ENCODE results near the gene DELE1. TPM values are rescaled to one million over a fixed set of nuclear protein-coding genes. Genes with fewer than 3 reads are reported as not detected.
A peak's percentile ranks its signal among the peaks of the same experiment; 100 is the strongest.

DELE1 gene
- total RNA-seq, 1 experiment from 2014 or later, result 81.5 TPM

DNA sequence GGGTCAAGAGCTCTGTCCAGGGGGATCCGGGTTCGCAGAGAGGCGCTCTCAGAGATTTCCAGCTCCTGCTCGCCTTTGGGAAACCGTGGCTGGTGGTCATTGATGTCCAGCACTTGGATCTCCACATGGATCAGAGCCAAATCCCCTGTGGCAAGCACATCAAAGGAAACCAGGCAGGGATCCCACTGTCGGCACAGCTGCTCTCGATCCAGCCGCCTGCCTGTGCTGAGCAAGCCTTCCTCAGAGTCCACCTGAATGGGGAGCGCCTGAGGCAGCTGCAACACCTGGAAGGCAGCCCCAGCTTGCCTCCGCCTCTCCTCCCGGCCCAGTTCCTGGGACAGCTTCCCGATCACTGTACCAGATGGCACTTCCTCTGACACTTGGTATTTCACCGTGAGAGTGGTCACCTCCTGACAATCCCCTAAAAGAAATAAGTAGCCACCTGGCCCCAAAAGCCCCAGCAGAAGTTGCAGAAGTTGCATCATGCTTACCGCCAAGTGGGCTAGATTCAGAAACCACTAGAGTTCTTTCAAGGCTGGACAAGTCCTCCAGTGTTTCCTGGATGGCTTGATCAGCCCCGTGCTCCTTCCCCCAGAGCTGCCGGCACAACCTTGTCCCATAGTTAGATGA is 33.8 kb downstream of the DELE1 start:
- ChIA-PET POLR2A (interaction anchor here (0.8 to 1.3 kb wide), 3 partner anchors 13 to 79 kb away, joined by 3 to 4 read pairs (median 3); partner anchors contain the start of genes DELE1 and PCDH1), CTCF (interaction anchor here (0.5 to 7.4 kb wide), 18 partner anchors 10 to 700 kb away, joined by 3 to 136 read pairs (median 4); partner anchors contain the start of genes DELE1, FCHSD1, PCDH1 and RNF14)
- Mint-ChIP-seq H3K27me3 (ENCODE audit: low read depth) (no peaks in the 10 kb centered on the region), H3K27ac (no peak overlapping the region), H3K4me1 (peaks cover 38% of the 10 kb centered on the region), H3K9me3 (no peaks in the 10 kb centered on the region), H3K36me3 (no peaks in the 10 kb centered on the region), H3K4me3 (no peak overlapping the region)
- TF ChIP-seq TCF7 (CRISPR knock-in tag; IDR thresholded peaks at IDR 0.05; ENCODE audit: low read depth), result no peak
- no peak for TF ChIP-seq EMX1 (CRISPR knock-in tag; IDR thresholded peaks at IDR 0.05)
- TF ChIP-seq ZNF263 (CRISPR knock-in tag; IDR thresholded peaks at IDR 0.05; ENCODE audit: low read depth), result no peak
- TF ChIP-seq, protein P1, sequence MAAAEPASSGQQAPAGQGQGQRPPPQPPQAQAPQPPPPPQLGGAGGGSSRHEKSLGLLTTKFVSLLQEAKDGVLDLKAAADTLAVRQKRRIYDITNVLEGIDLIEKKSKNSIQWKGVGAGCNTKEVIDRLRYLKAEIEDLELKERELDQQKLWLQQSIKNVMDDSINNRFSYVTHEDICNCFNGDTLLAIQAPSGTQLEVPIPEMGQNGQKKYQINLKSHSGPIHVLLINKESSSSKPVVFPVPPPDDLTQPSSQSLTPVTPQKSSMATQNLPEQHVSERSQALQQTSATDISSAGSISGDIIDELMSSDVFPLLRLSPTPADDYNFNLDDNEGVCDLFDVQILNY (CRISPR knock-in tag; IDR thresholded peaks at IDR 0.05), result no peak
- TF ChIP-seq ATF1 (CRISPR knock-in tag; IDR thresholded peaks at IDR 0.05), result no peak
- TF ChIP-seq, protein P2, sequence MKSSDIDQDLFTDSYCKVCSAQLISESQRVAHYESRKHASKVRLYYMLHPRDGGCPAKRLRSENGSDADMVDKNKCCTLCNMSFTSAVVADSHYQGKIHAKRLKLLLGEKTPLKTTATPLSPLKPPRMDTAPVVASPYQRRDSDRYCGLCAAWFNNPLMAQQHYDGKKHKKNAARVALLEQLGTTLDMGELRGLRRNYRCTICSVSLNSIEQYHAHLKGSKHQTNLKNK (CRISPR knock-in tag; IDR thresholded peaks at IDR 0.05), result no peak
- DNase-seq (ENCODE audit: low spot score) (no peak), ATAC-seq (no peak)

DNA sequence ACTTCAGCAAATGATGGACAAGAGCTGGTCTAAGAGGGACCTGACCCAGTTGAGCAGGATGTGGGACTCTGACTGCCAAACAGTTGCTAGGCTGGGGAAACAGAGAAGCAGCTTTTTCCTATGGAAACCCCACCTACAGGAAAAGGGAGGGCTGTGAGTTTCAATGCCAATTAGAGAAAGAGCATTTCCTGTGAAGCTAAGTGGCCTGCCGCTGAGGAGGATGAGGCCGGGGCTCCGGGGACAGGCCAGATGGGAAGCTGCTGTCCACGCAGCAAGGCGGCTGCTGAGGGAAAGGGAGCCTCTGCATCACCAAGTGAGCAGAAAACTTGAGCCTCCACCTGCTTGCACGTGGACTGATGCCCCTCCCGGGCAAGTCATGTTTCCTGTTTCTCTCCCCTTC is 34.4 kb downstream of the DELE1 start, which contains the start of gene PCDH12:
PCDH12 (minus strand) TSS at position 90 of the 400 bp plus-strand sequence. CDS start 351 bp downstream, outside the sequence.
- H3K4me3 Mint-ChIP-seq, result no peak within 1 kb of the TSS
- DNase-seq (ENCODE audit: low spot score) (peak; percentile 31), ATAC-seq (peak; percentile 11)
- ChIA-PET CTCF (interaction anchor here (0.5 to 7.4 kb wide), 17 partner anchors 11 to 699 kb away, joined by 3 to 136 read pairs (median 5); partner anchors contain the start of genes DELE1, FCHSD1, PCDH1 and RNF14), POLR2A (interaction anchor here (0.8 to 1.1 kb wide), 2 partner anchors 34 to 80 kb away, joined by 3 read pairs; partner anchors contain the start of genes DELE1 and PCDH1)
- no peaks in the 10 kb centered on the region for H3K27me3 Mint-ChIP-seq (ENCODE audit: low read depth)
- H3K9me3 Mint-ChIP-seq, result no peaks in the 10 kb centered on the region
- no peaks in the 10 kb centered on the region for H3K36me3 Mint-ChIP-seq
- no peak within 1 kb of the TSS for H3K27ac Mint-ChIP-seq
- peaks cover 38% of the 10 kb centered on the region for H3K4me1 Mint-ChIP-seq
- TF ChIP-seq ATF1 (CRISPR knock-in tag; IDR thresholded peaks at IDR 0.05) (no peak), NR1H2 (CRISPR knock-in tag; IDR thresholded peaks at IDR 0.05) (no peak), CBFB (CRISPR knock-in tag; IDR thresholded peaks at IDR 0.05; ENCODE audit: low read depth) (no peak), NFYB (CRISPR knock-in tag; conservative IDR thresholded peaks at IDR 0.05; ENCODE audit: low read depth) (no peak), ZNF263 (CRISPR knock-in tag; IDR thresholded peaks at IDR 0.05; ENCODE audit: low read depth) (no peak), IRF2 (CRISPR knock-in tag; IDR thresholded peaks at IDR 0.05; ENCODE audit: borderline replicate concordance, low read depth) (no peak), GTF2I (CRISPR knock-in tag; conservative IDR thresholded peaks at IDR 0.05) (no peak), ZBTB43 (CRISPR knock-in tag; IDR thresholded peaks at IDR 0.05) (no peak), PREB (CRISPR knock-in tag; IDR thresholded peaks at IDR 0.05; ENCODE audit: borderline replicate concordance) (no peak), SMAD3 (CRISPR knock-in tag; IDR thresholded peaks at IDR 0.05; ENCODE audit: borderline replicate concordance) (no peak), AR (CRISPR knock-in tag; IDR thresholded peaks at IDR 0.05) (no peak), RORB (CRISPR knock-in tag; IDR thresholded peaks at IDR 0.05) (no peak)
- TF ChIP-seq, protein P3, sequence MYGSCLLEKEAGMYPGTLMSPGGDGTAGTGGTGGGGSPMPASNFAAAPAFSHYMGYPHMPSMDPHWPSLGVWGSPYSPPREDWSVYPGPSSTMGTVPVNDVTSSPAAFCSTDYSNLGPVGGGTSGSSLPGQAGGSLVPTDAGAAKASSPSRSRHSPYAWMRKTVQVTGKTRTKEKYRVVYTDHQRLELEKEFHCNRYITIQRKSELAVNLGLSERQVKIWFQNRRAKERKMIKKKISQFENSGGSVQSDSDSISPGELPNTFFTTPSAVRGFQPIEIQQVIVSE (CRISPR knock-in tag; IDR thresholded peaks at IDR 0.05; ENCODE audit: borderline replicate concordance), result no peak
- TF ChIP-seq, protein P4, sequence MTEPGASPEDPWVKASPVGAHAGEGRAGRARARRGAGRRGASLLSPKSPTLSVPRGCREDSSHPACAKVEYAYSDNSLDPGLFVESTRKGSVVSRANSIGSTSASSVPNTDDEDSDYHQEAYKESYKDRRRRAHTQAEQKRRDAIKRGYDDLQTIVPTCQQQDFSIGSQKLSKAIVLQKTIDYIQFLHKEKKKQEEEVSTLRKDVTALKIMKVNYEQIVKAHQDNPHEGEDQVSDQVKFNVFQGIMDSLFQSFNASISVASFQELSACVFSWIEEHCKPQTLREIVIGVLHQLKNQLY (CRISPR knock-in tag; IDR thresholded peaks at IDR 0.05), result no peak
- TF ChIP-seq, protein P5, sequence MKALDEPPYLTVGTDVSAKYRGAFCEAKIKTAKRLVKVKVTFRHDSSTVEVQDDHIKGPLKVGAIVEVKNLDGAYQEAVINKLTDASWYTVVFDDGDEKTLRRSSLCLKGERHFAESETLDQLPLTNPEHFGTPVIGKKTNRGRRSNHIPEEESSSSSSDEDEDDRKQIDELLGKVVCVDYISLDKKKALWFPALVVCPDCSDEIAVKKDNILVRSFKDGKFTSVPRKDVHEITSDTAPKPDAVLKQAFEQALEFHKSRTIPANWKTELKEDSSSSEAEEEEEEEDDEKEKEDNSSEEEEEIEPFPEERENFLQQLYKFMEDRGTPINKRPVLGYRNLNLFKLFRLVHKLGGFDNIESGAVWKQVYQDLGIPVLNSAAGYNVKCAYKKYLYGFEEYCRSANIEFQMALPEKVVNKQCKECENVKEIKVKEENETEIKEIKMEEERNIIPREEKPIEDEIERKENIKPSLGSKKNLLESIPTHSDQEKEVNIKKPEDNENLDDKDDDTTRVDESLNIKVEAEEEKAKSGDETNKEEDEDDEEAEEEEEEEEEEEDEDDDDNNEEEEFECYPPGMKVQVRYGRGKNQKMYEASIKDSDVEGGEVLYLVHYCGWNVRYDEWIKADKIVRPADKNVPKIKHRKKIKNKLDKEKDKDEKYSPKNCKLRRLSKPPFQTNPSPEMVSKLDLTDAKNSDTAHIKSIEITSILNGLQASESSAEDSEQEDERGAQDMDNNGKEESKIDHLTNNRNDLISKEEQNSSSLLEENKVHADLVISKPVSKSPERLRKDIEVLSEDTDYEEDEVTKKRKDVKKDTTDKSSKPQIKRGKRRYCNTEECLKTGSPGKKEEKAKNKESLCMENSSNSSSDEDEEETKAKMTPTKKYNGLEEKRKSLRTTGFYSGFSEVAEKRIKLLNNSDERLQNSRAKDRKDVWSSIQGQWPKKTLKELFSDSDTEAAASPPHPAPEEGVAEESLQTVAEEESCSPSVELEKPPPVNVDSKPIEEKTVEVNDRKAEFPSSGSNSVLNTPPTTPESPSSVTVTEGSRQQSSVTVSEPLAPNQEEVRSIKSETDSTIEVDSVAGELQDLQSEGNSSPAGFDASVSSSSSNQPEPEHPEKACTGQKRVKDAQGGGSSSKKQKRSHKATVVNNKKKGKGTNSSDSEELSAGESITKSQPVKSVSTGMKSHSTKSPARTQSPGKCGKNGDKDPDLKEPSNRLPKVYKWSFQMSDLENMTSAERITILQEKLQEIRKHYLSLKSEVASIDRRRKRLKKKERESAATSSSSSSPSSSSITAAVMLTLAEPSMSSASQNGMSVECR (CRISPR knock-in tag; IDR thresholded peaks at IDR 0.05; ENCODE audit: borderline replicate concordance), result no peak
- TF ChIP-seq, protein P6, sequence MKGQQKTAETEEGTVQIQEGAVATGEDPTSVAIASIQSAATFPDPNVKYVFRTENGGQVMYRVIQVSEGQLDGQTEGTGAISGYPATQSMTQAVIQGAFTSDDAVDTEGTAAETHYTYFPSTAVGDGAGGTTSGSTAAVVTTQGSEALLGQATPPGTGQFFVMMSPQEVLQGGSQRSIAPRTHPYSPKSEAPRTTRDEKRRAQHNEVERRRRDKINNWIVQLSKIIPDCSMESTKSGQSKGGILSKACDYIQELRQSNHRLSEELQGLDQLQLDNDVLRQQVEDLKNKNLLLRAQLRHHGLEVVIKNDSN (CRISPR knock-in tag; IDR thresholded peaks at IDR 0.05), result no peak
